ENCODE data around the gene KATNA1. TPM values are rescaled to one million over a fixed set of nuclear protein-coding genes. Genes with fewer than 3 reads are reported as not detected.

KATNA1 gene
- total RNA-seq, 1 donor from 2014 or later, result 19.2 TPM

- POLR2A ChIA-PET, result no interaction called here
- intact Hi-C loops (cut with micrococcal nuclease), result no loop called here
- DNase-seq (no peak), ATAC-seq (ENCODE audit: low read depth) (no peak)
- CTCF ChIA-PET, result no interaction called here
- no peaks in the 10 kb centered on the region for H3K4me1 Mint-ChIP-seq
- TF ChIP-seq CTCF (IDR thresholded peaks at IDR 0.05), result no peak
- H3K27me3 Mint-ChIP-seq, result no peaks in the 10 kb centered on the region
- H3K36me3 Mint-ChIP-seq (ENCODE audit: low read depth), result peaks cover 57% of the 10 kb centered on the region
- no peak overlapping the region for H3K27ac Mint-ChIP-seq
- no peak overlapping the region for H3K4me3 Mint-ChIP-seq
- peaks cover 3% of the 10 kb centered on the region for H3K9me3 Mint-ChIP-seq
Measured at GRCh38 chr6:149614337-149614736, 34.2 kb downstream of the KATNA1 start.

- H3K36me3 Mint-ChIP-seq (ENCODE audit: low read depth), result peaks cover 28% of the 10 kb centered on the region
- ATAC-seq (ENCODE audit: low read depth), result peak; percentile 60
- no peak for TF ChIP-seq CTCF (IDR thresholded peaks at IDR 0.05)
- no peaks in the 10 kb centered on the region for H3K27me3 Mint-ChIP-seq
- CTCF ChIA-PET, result no interaction called here
- peak; percentile 16 for DNase-seq
- H3K4me3 Mint-ChIP-seq, result no peak overlapping the region
- POLR2A ChIA-PET, result no interaction called here
- H3K27ac Mint-ChIP-seq, result no peak overlapping the region
- intact Hi-C loops (cut with micrococcal nuclease), result no loop called here
- peaks cover 3% of the 10 kb centered on the region for H3K9me3 Mint-ChIP-seq
- H3K4me1 Mint-ChIP-seq, result peaks cover 10% of the 10 kb centered on the region
Measured at GRCh38 chr6:149608381-149608982, 40.0 kb downstream of the KATNA1 start.

- ChIA-PET POLR2A (no interaction called here), CTCF (interaction anchor here (0.8 kb wide), 1 partner anchor 9 kb away, joined by 4 read pairs; no protein-coding TSS in a partner anchor)
- DNase-seq (no peak), ATAC-seq (ENCODE audit: low read depth) (no peak)
- no peak for TF ChIP-seq CTCF (IDR thresholded peaks at IDR 0.05)
- H3K4me3 Mint-ChIP-seq, result no peak overlapping the region
- H3K36me3 Mint-ChIP-seq (ENCODE audit: low read depth), result peaks cover 64% of the 10 kb centered on the region
- intact Hi-C loops (cut with micrococcal nuclease), result no loop called here
- H3K27me3 Mint-ChIP-seq, result no peaks in the 10 kb centered on the region
- no peaks in the 10 kb centered on the region for H3K9me3 Mint-ChIP-seq
- no peaks in the 10 kb centered on the region for H3K4me1 Mint-ChIP-seq
- H3K27ac Mint-ChIP-seq, result no peak overlapping the region
Measured at GRCh38 chr6:149600508-149600907, 48.0 kb downstream of the KATNA1 start.

- Mint-ChIP-seq H3K27ac (no peak overlapping the region), H3K9me3 (no peaks in the 10 kb centered on the region), H3K4me1 (no peaks in the 10 kb centered on the region), H3K36me3 (ENCODE audit: low read depth) (peaks cover 69% of the 10 kb centered on the region), H3K27me3 (no peaks in the 10 kb centered on the region), H3K4me3 (no peak overlapping the region)
- CTCF ChIA-PET, result no interaction called here
- DNase-seq, result no peak
- POLR2A ChIA-PET, result interaction anchor here (0.7 to 0.8 kb wide), 2 partner anchors 28 to 45 kb away, joined by 4 to 5 read pairs; no protein-coding TSS in a partner anchor
- intact Hi-C loops (cut with micrococcal nuclease), result no loop called here
- no peak for TF ChIP-seq CTCF (IDR thresholded peaks at IDR 0.05)
- no peak for ATAC-seq (ENCODE audit: low read depth)
Measured at GRCh38 chr6:149593408-149593807, 55.1 kb downstream of the KATNA1 start.

GRCh38 chr6:149592983-149593382 lies 55.5 kb downstream of the KATNA1 start:
- ATAC-seq (ENCODE audit: low read depth) (no peak), DNase-seq (no peak)
- CTCF ChIA-PET, result no interaction called here
- intact Hi-C loops (cut with micrococcal nuclease), result no loop called here
- H3K9me3 Mint-ChIP-seq, result no peaks in the 10 kb centered on the region
- no peak overlapping the region for H3K4me3 Mint-ChIP-seq
- H3K27ac Mint-ChIP-seq, result no peak overlapping the region
- no peaks in the 10 kb centered on the region for H3K4me1 Mint-ChIP-seq
- no peaks in the 10 kb centered on the region for H3K27me3 Mint-ChIP-seq
- H3K36me3 Mint-ChIP-seq (ENCODE audit: low read depth), result peaks cover 70% of the 10 kb centered on the region
- POLR2A ChIA-PET, result interaction anchor here (0.6 to 0.7 kb wide), 2 partner anchors 10 to 45 kb away, joined by 3 to 4 read pairs; no protein-coding TSS in a partner anchor
- TF ChIP-seq CTCF (IDR thresholded peaks at IDR 0.05), result no peak

Data from activated B cell treated with CpG ODN at 0.5 μM for 24 hours (primary cell).